ENCODE measurements around the gene C10orf95.
A peak's percentile ranks its signal among the peaks of the same experiment; 100 is the strongest.

DNA sequence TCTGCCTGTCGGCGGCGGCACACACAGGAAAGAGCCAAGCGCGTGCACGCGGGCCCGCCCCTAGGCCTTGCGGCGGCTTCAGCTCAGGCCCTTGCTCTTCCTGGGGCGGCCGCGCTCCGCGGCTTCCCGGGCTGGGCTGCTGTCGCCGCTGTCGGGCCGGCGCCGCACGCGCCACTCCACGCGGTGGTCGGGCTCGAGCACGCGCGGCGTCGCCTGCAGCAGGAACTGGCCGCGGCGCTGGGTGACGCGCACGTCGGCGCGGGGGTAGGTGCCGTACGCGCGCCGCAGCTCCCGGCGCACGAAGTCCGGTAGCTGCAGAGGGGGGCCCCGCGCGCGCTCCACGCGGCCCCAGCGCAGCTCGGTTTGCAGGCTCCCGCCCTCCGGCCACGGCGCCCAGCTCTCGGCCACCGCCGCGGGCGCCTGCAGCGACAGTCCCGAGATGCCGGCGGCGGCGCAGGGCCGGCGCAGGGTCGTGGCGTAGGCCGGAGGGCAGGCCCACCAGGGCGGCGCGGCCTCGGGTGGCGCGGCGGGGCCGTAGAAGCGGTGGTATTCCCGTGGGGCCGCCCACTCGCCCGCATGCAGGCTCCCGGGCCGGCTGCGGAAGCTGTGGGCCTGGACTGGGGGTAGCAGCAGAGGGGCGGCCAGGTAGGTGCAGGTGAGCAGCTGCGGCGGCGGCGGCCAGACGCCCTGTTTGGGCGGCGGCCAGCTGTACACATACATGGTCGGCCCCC, 804 bp downstream of the C10orf95 start:
- TF ChIP-seq, protein P1, sequence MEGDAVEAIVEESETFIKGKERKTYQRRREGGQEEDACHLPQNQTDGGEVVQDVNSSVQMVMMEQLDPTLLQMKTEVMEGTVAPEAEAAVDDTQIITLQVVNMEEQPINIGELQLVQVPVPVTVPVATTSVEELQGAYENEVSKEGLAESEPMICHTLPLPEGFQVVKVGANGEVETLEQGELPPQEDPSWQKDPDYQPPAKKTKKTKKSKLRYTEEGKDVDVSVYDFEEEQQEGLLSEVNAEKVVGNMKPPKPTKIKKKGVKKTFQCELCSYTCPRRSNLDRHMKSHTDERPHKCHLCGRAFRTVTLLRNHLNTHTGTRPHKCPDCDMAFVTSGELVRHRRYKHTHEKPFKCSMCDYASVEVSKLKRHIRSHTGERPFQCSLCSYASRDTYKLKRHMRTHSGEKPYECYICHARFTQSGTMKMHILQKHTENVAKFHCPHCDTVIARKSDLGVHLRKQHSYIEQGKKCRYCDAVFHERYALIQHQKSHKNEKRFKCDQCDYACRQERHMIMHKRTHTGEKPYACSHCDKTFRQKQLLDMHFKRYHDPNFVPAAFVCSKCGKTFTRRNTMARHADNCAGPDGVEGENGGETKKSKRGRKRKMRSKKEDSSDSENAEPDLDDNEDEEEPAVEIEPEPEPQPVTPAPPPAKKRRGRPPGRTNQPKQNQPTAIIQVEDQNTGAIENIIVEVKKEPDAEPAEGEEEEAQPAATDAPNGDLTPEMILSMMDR (IDR thresholded peaks at IDR 0.05), result no peak
- TF ChIP-seq POLR2A (IDR thresholded peaks at IDR 0.05), result peak; percentile 62 to 77
